ENCODE measurements around the gene CEP97. TPM values are rescaled to one million over a fixed set of nuclear protein-coding genes. Genes with fewer than 3 reads are reported as not detected.

The CEP97 gene
- 1 to 10 TPM; 6.2 to 10.0 (median 6.9) TPM for total RNA-seq

- TF ChIP-seq CTCF (IDR thresholded peaks at IDR 0.05; ENCODE audit: low read depth): no peak
These were observed at the start of gene CEP97 for GRCh38 chr3:101724329-101725193. TSS of gene CEP97 (plus strand) at chr3:101724614. CDS start at chr3:101724677, 63 bp downstream.

- TF ChIP-seq CTCF (IDR thresholded peaks at IDR 0.05; ENCODE audit: low read depth): no peak
These were observed 48.7 kb upstream of the CEP97 start for GRCh38 chr3:101675709-101676215.

- TF ChIP-seq CTCF (IDR thresholded peaks at IDR 0.05; ENCODE audit: low read depth): no peak
These were observed 48.1 kb upstream of the CEP97 start for GRCh38 chr3:101676216-101676764.

GRCh38 chr3:101676765-101677435 lies 47.5 kb upstream of the CEP97 start, which contains the start of gene ZBTB11:
TSS of gene ZBTB11 (minus strand) at chr3:101677132. CDS start at chr3:101676914, 218 bp downstream.
- TF ChIP-seq CTCF (IDR thresholded peaks at IDR 0.05; ENCODE audit: low read depth): no peak

GRCh38 chr3:101677436-101678286 lies 46.8 kb upstream of the CEP97 start:
- no peak for TF ChIP-seq CTCF (IDR thresholded peaks at IDR 0.05; ENCODE audit: low read depth)

- no peak for TF ChIP-seq CTCF (IDR thresholded peaks at IDR 0.05; ENCODE audit: low read depth)
These were observed 43.9 kb upstream of the CEP97 start for GRCh38 chr3:101680466-101680865.

All from subcutaneous adipose tissue (tissue), 4 donors.